Measurements from ENCODE around the gene ZNF454. TPM values are rescaled to one million over a fixed set of nuclear protein-coding genes. Genes with fewer than 3 reads are reported as not detected.

The ZNF454 gene
- total RNA-seq: 1 to 10 TPM in 5 of 6 donors, under 1 TPM in 1; 0.85 to 3.1 (median 1.5) TPM
- 1 to 10 TPM; 1.6 to 1.8 TPM for polyA plus RNA-seq

DNA sequence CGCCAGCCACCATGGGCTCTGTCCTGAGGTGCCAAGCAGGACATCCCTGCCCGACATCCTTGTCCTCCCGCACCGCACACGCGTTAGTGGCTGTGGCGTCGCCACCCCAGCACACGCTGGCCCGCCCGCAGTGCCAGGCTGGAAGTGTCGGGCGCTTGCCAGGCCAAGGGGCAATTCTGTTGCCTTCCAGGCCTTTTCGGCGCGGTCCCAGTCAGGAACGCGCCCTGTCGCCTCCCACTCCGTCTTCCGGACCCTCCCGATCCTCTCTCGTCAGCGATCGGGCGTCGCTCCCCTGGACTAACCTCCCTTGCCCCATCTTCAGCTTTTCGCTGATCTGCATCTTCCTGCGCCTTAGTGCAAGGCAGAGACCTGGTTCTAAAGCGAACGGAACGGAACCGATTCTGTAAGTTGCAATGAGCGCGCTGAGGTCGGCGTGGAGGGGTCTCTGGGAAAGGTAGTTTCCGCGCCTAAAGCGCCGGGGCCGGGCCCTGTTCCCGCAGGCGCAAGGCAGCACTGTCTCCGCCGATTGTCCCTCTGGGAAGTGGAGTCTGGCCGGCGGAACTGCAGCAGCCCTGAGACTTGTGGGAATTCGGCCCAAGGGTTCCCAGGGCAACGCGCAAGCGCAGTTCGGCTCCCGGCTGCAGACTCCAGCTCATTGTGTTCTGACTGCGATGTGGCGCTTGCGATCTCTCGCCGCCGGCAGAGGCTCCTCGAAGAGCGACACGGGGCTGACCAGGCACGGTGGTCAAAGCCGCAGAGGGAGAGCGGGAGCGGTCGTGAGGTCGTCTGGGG is at the start of gene ZNF454:
Gene ZNF454, plus strand, starts transcription at position 630 of the 792 bp plus-strand sequence. CDS start 1,594 bp downstream, outside the sequence.
- 1 to 2% methylated on average over 69 of the region's 69 CpGs for WGBS, 2 donors
- no peak for FAIRE-seq
- TF ChIP-seq, protein P1, sequence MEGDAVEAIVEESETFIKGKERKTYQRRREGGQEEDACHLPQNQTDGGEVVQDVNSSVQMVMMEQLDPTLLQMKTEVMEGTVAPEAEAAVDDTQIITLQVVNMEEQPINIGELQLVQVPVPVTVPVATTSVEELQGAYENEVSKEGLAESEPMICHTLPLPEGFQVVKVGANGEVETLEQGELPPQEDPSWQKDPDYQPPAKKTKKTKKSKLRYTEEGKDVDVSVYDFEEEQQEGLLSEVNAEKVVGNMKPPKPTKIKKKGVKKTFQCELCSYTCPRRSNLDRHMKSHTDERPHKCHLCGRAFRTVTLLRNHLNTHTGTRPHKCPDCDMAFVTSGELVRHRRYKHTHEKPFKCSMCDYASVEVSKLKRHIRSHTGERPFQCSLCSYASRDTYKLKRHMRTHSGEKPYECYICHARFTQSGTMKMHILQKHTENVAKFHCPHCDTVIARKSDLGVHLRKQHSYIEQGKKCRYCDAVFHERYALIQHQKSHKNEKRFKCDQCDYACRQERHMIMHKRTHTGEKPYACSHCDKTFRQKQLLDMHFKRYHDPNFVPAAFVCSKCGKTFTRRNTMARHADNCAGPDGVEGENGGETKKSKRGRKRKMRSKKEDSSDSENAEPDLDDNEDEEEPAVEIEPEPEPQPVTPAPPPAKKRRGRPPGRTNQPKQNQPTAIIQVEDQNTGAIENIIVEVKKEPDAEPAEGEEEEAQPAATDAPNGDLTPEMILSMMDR (IDR thresholded peaks at IDR 0.05): no peak
- H3K27me3 ChIP-seq: no peaks in the 10 kb centered on the region
- H3K36me3 ChIP-seq: no peaks in the 10 kb centered on the region
- H3K27ac ChIP-seq: peak within 1 kb of the TSS; percentile 39 to 67 (median 54)
- H3K9me3 ChIP-seq: no peaks in the 10 kb centered on the region
- peak within 1 kb of the TSS; percentile 48 to 83 (median 76) for H3K4me3 ChIP-seq
- intact Hi-C loops (cut with DNase I): no loop called here
- peaks cover 0 to 4% (median 0%) of the 10 kb centered on the region in 3 donors for H3K4me1 ChIP-seq
- peak; percentile 93 to 99 (median 96) for DNase-seq
- peak; percentile 98 to 100 (median 100) for ATAC-seq

DNA sequence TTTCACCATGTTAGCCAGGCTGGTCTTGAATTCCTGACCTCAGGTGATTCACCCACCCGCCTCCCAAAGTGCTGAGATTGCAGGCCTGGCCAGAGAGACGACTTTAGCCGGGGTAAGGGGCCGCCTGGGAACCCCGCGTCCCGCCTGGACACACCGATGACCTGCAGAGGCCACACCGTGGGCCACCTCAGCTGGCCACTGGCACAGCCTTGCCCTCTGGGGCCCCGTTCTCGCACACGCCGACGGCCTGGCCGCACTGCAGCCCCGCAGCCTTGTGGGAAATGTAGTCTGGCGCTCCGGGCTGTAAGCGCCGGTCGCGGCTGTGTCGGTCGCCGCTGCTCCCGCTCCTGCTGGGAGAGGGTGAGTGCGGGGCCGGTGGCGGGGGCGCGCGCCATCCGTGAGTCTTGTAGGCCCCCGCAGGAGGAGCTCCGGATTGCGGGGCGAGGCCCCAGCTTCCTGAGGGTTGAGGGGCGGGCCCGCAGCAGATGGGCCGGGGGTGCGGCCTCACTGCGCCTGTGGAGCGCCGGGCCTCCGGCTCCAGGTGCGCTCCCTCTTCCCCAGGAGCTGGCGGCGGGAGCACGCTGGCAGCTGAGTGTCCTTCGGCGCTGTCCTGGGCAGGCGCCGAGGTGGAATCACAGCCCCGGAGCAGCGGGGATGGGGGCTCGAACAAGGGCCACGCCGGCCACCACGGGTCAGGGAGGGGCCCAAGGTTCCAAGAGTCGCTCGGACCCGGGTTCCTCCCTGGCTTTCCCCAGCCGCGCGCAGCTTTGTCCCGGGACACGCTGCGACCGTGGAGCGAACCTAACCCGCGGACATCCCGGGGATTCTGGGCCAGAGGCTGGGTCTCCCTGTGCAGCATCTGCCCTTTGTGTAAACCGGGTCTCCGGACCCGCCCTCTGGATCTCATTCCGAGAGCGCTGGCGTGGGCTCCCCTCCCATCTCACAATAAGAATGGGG is 45.1 kb upstream of the ZNF454 start, which contains the start of gene ZFP2:
Gene ZFP2, plus strand, starts transcription at position 299 of the 957 bp plus-strand sequence. CDS start 35,401 bp downstream, outside the sequence.
- intact Hi-C loops (cut with DNase I): no loop called here

DNA sequence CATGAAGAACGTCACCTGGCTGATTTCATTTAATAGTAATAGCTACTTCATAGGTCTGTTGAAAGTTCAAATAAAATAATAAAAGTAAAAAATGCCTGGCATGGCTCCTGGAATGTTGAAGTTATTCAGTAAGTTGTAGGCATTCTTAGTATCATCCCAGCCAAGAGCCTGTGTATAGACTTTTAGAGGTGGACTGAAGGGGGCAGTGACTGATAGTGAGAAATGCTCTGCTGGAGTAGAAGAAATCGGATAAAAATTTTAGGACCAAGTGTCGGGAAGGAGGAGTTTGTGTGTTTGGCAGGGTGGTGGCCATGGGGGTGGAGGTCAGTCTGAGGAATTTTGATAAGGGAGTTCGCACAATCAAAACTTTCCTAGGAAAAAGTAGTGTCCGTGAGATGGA is 41.7 kb upstream of the ZNF454 start:
- TF ChIP-seq, protein P1 (IDR thresholded peaks at IDR 0.05): no peak
- WGBS, 2 donors: 83 to 87% methylated on average over 5 of the region's 5 CpGs
- Histone ChIP-seq H3K4me1 (peaks cover 4 to 6% (median 4%) of the 10 kb centered on the region in 3 donors), H3K36me3 (no peaks in the 10 kb centered on the region), H3K27ac (no peak overlapping the region), H3K27me3 (no peaks in the 10 kb centered on the region), H3K9me3 (no peaks in the 10 kb centered on the region), H3K4me3 (no peak overlapping the region)
- FAIRE-seq (no peak), ATAC-seq (no peak), DNase-seq (no peak)
- intact Hi-C loops (cut with DNase I): no loop called here

More for the DNA sequence above, 45.1 kb upstream of the ZNF454 start, which contains the start of gene ZFP2:
- H3K27ac ChIP-seq: peak within 1 kb of the TSS; percentile 33 to 74 (median 65)
- TF ChIP-seq, protein P1 (IDR thresholded peaks at IDR 0.05): no peak
- peak; percentile 62 to 92 (median 72) for DNase-seq
- WGBS, 2 donors: 1 to 2% methylated on average over 65 to 79 of the region's 79 CpGs
- H3K4me3 ChIP-seq: peak within 1 kb of the TSS; percentile 73 to 95 (median 88)
- ATAC-seq: peak; percentile 97 to 99 (median 98)
- H3K9me3 ChIP-seq: no peaks in the 10 kb centered on the region
- no peaks in the 10 kb centered on the region for H3K27me3 ChIP-seq
- FAIRE-seq: no peak
- peaks cover 4 to 6% (median 4%) of the 10 kb centered on the region in 3 donors for H3K4me1 ChIP-seq
- no peaks in the 10 kb centered on the region for H3K36me3 ChIP-seq

DNA sequence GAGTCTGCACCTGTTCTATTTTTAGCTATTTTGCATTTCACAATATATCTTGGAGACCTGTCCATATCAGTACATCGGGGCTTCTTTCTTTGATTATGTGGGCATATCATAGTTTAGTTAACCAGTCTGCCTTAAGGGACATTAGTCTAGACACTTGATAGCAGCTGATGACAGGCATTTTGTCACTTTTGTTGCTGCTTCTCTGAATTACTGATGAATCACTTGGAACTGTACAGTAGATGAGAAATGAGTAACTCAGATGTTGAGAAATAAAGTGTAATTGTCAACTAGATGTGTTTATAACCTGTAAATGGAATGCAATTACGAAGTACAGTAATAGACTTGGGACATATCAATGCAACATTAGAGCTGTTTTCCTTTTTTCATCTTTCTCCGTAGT is 38.1 kb upstream of the ZNF454 start:
- Histone ChIP-seq H3K27me3 (no peaks in the 10 kb centered on the region), H3K27ac (no peak overlapping the region), H3K9me3 (no peaks in the 10 kb centered on the region), H3K36me3 (no peaks in the 10 kb centered on the region), H3K4me3 (no peak overlapping the region), H3K4me1 (no peaks in the 10 kb centered on the region)
- ATAC-seq (no peak), FAIRE-seq (no peak), DNase-seq (no peak)
- intact Hi-C loops (cut with DNase I): no loop called here
- WGBS, 2 donors: 59 to 90% methylated on average over 3 of the region's 3 CpGs
- TF ChIP-seq, protein P1 (IDR thresholded peaks at IDR 0.05): no peak

Measured in pancreas (tissue), 10 donors.